Measurements from ENCODE around the gene ZNF740. TPM values are rescaled to one million over a fixed set of nuclear protein-coding genes. Genes with fewer than 3 reads are reported as not detected.

The ZNF740 gene
- polyA plus RNA-seq, 1 donor (not counting 4 experiments of a cell fraction or from before 2014, with no cell fraction given) = 11.8 TPM

DNA sequence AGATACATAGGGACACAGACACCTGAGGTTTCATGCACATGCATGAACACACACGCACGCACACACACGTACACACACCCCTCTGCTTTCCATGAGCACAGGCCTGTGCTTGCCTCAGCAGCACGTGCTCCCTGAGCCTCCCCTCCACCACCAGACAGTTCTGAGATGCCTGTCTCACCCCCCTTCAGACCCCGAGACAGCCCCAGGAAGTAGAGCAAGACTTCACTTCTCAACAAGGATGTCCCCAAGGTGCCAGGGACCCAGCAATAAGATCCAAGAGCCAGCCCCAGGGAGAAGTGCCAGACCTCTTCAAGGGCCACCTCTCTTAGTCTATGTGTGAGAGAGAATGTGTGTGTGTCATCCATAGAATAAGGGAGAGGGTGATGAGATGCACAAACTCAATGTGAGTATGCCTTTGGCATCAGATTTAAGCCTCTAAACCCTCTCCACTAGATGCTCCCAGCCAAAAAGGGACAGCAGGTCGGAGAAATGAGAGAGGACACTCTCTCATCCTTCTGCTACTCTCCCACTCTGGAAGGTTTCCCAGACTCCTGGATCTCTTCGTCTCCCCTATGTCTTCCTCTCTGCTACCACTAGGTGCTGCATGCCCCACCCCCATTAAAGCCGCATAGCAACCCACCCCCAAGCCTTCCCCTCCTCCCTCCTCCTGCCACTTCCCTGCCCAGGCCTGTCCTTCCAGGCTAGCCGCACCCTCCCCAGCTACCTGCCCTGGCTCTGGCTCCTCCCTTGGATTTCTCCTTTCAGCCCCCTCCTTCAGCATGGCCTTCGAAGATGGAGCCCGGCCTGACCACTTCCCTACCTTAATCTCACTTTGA, 43.8 kb downstream of the ZNF740 start:
- Histone ChIP-seq H3K9me3 (ENCODE audit: control insufficient read depth, low read depth, low read length) (no peaks in the 10 kb centered on the region), H3K4me1 (ENCODE audit: control insufficient read depth, extremely low read depth, insufficient read depth, low read length) (peaks cover 55% of the 10 kb centered on the region), H2AFZ (ENCODE audit: control insufficient read depth, low read length) (no peak overlapping the region), H3K9ac (ENCODE audit: control insufficient read depth, extremely low read depth, insufficient read depth, low read length) (peak overlapping the region; percentile 76), H3K4me2 (ENCODE audit: control insufficient read depth, extremely low read depth, insufficient read depth, low read depth, low read length) (peak overlapping the region; percentile 83), H3K27ac (ENCODE audit: control insufficient read depth, insufficient read depth, low read length) (peak overlapping the region; percentile 93), H3K36me3 (ENCODE audit: control insufficient read depth in 2 of 2, extremely low read depth in 1 of 2, insufficient read depth in 2 of 2, low read length in 2 of 2) (peaks cover 2 to 6% of the 10 kb centered on the region in 2 experiments), H4K20me1 (ENCODE audit: control insufficient read depth, extremely low read depth, insufficient read depth, low read length) (peaks cover 4% of the 10 kb centered on the region), H3K9me1 (ENCODE audit: control insufficient read depth, extremely low read depth, insufficient read depth, low read length) (no peaks in the 10 kb centered on the region), H3K27me3 (ENCODE audit: control insufficient read depth, extremely low read depth, insufficient read depth, low read length) (no peaks in the 10 kb centered on the region), H3K4me3 (ENCODE audit: control insufficient read depth in 2 of 3, extremely low read depth in 1 of 3, insufficient read depth in 2 of 3, low read depth in 1 of 3, low read length in 3 of 3) (peak overlapping the region in 2 of 3 experiments; percentile 32 to 42), H3K79me2 (ENCODE audit: control insufficient read depth, insufficient read depth, low read length) (peaks cover 8% of the 10 kb centered on the region)
- FAIRE-seq (peak; percentile 62), DNase-seq (ENCODE audit: low read depth, low spot score) (no peak)
- dilution Hi-C loops (cut with MboI; ENCODE audit: extremely low pct_ligation_motif_present, low sequenced_read_pairs) = no loop called here
- peak in 2 of 3 experiments; percentile 27 to 48 for TF ChIP-seq CTCF (optimal IDR thresholded peaks at IDR 0.05 in 1 of 3, IDR thresholded peaks at IDR 0.05 in 1 of 3, conservative IDR thresholded peaks at IDR 0.05 in 1 of 3; ENCODE audit: extremely low read depth in 1 of 3, insufficient read depth in 2 of 3, low read length in 3 of 3)
- no peak for TF ChIP-seq EZH2 (IDR thresholded peaks at IDR 0.05; ENCODE audit: low read length)

- Histone ChIP-seq H3K4me1 (ENCODE audit: control insufficient read depth, extremely low read depth, insufficient read depth, low read length) (peaks cover 57% of the 10 kb centered on the region), H3K9me1 (ENCODE audit: control insufficient read depth, extremely low read depth, insufficient read depth, low read length) (no peaks in the 10 kb centered on the region), H3K4me3 (ENCODE audit: control insufficient read depth in 2 of 3, extremely low read depth in 1 of 3, insufficient read depth in 2 of 3, low read depth in 1 of 3, low read length in 3 of 3) (peak overlapping the region in 1 of 3 experiments; percentile 32), H2AFZ (ENCODE audit: control insufficient read depth, low read length) (no peak overlapping the region), H4K20me1 (ENCODE audit: control insufficient read depth, extremely low read depth, insufficient read depth, low read length) (peaks cover 4% of the 10 kb centered on the region), H3K79me2 (ENCODE audit: control insufficient read depth, insufficient read depth, low read length) (peaks cover 2% of the 10 kb centered on the region), H3K36me3 (ENCODE audit: control insufficient read depth in 2 of 2, extremely low read depth in 1 of 2, insufficient read depth in 2 of 2, low read length in 2 of 2) (peaks cover 3 to 6% of the 10 kb centered on the region in 2 experiments), H3K27me3 (ENCODE audit: control insufficient read depth, extremely low read depth, insufficient read depth, low read length) (no peaks in the 10 kb centered on the region), H3K4me2 (ENCODE audit: control insufficient read depth, extremely low read depth, insufficient read depth, low read depth, low read length) (peak overlapping the region; percentile 83), H3K27ac (ENCODE audit: control insufficient read depth, insufficient read depth, low read length) (peak overlapping the region; percentile 93), H3K9ac (ENCODE audit: control insufficient read depth, extremely low read depth, insufficient read depth, low read length) (peak overlapping the region; percentile 16), H3K9me3 (ENCODE audit: control insufficient read depth, low read depth, low read length) (no peaks in the 10 kb centered on the region)
- TF ChIP-seq EZH2 (IDR thresholded peaks at IDR 0.05; ENCODE audit: low read length) (no peak), CTCF (optimal IDR thresholded peaks at IDR 0.05 in 1 of 3, IDR thresholded peaks at IDR 0.05 in 1 of 3, conservative IDR thresholded peaks at IDR 0.05 in 1 of 3; ENCODE audit: extremely low read depth in 1 of 3, insufficient read depth in 2 of 3, low read length in 3 of 3) (peak in 1 of 3 experiments; percentile 18)
- dilution Hi-C loops (cut with MboI; ENCODE audit: extremely low pct_ligation_motif_present, low sequenced_read_pairs) = no loop called here
- no peak for FAIRE-seq
- DNase-seq (ENCODE audit: low read depth, low spot score) = no peak
Measured at GRCh38 chr12:53224897-53225634, 44.5 kb downstream of the ZNF740 start.
